Loucy (cell line): Measurements from ENCODE around the gene CDCA8.

Experiments used
- H2AFZ ChIP-seq: fragments of 200-600 bp; sonication (generic); 2 replicates; pipeline ENCODE4 v1.6.0; 2016; ENCODE audit warnings: antibody characterized with exemption, mild to moderate bottlenecking, low read length, moderate library complexity
- H3F3A ChIP-seq: fragments of 200-600 bp; 2 replicates; pipeline ENCODE4 v1.6.0; 2016; ENCODE audit warnings: antibody characterized with exemption, low read depth, mild to moderate bottlenecking
- H3K27me3 ChIP-seq: fragments of 200-600 bp; sonication (generic); 2 replicates; pipeline ENCODE4 v1.6.1; 2014; ENCODE audit warnings: low read length, mild to moderate bottlenecking; ENCODE audit not compliant: insufficient read depth, poor library complexity, severe bottlenecking
- H3K36me3 ChIP-seq: fragments of 200-600 bp; sonication (generic); 2 replicates; pipeline ENCODE4 v1.6.1; 2016; ENCODE audit warnings: low read length; ENCODE audit not compliant: insufficient read depth
- H3K4me1 ChIP-seq: fragments of 200-600 bp; sonication (generic); 2 replicates; pipeline ENCODE4 v1.5.1; 2014; ENCODE audit warnings: low read length, mild to moderate bottlenecking; ENCODE audit not compliant: insufficient read depth, poor library complexity, severe bottlenecking
- H3K4me2 ChIP-seq: fragments of 200-600 bp; sonication (generic); 2 replicates; pipeline ENCODE4 v1.6.0; 2014; ENCODE audit warnings: antibody characterized with exemption, low read length, low read depth, mild to moderate bottlenecking; ENCODE audit not compliant: poor library complexity, severe bottlenecking
- H3K4me3 ChIP-seq: fragments of 200-600 bp; sonication (generic); 2 replicates; pipeline ENCODE4 v1.5.1; 2014; ENCODE audit warnings: low read length, mild to moderate bottlenecking, mixed read lengths; ENCODE audit not compliant: poor library complexity, severe bottlenecking
- H3K79me2 ChIP-seq: fragments of 200-600 bp; sonication (generic); 2 replicates; pipeline ENCODE4 v1.6.1; 2014; ENCODE audit warnings: low read length; ENCODE audit not compliant: insufficient read depth
- H3K9ac ChIP-seq: fragments of 200-600 bp; sonication (generic); 2 replicates; pipeline ENCODE4 v1.6.0; 2014; ENCODE audit warnings: mild to moderate bottlenecking, low read depth, low read length, moderate library complexity; ENCODE audit not compliant: poor library complexity, severe bottlenecking
- H3K9me2 ChIP-seq: fragments of 200-600 bp; sonication (generic); replicated peaks from 2 replicates; pipeline ENCODE4 v1.6.1; 2016; ENCODE audit warnings: low read depth, low read length, mixed read lengths
- H3K9me3 ChIP-seq: fragments of 200-600 bp; sonication (generic); 2 replicates; pipeline ENCODE4 v1.6.1; 2014; ENCODE audit warnings: mild to moderate bottlenecking, antibody characterized with exemption, low read length, low read depth; ENCODE audit not compliant: insufficient read depth
- H4K20me1 ChIP-seq: fragments of 200-600 bp; sonication (generic); 2 replicates; pipeline ENCODE4 v1.6.0; 2014; ENCODE audit warnings: antibody characterized with exemption, low read length, mild to moderate bottlenecking; ENCODE audit not compliant: insufficient read depth, poor library complexity, severe bottlenecking
- EZH2phosphoT487 ChIP-seq: fragments of 200-600 bp; IDR thresholded peaks from 2 replicates; pipeline ENCODE4 v1.6.1; 2018; ENCODE audit warnings: antibody characterized with exemption, mild to moderate bottlenecking, moderate library complexity, borderline replicate concordance
- TF ChIP-seq, protein P1 (sequence below): fragments of 200-600 bp; sonication (generic); conservative IDR thresholded peaks from 2 replicates; pipeline ENCODE4 v1.5.1; 2014; ENCODE audit warnings: mild to moderate bottlenecking, antibody characterized with exemption, low read length

The CDCA8 gene

DNA sequence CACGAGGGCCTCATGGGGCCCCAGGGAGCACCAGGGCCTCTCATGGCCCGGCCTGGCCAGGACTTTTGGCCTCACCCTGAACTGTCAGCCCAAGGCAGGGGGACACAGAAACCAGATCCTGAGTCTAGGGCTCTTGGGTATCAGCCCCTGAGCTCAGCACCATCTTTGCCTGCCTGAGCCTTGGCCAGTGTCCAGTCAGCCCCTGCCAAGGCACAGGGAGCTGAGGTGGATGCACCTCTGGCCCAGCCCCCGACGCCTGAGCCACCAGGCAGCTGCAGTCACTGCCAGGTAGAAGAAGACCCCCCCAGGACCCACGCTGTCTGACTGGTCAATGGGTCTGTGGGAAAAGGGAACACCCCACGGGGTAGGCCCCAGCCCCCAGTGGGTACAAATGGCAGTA, 25.3 kb downstream of the CDCA8 start:
- H3K4me2 ChIP-seq: no peak overlapping the region
- no peaks in the 10 kb centered on the region for H3K27me3 ChIP-seq
- H3K9ac ChIP-seq: no peak overlapping the region
- no peak for TF ChIP-seq EZH2phosphoT487
- TF ChIP-seq, protein P1, sequence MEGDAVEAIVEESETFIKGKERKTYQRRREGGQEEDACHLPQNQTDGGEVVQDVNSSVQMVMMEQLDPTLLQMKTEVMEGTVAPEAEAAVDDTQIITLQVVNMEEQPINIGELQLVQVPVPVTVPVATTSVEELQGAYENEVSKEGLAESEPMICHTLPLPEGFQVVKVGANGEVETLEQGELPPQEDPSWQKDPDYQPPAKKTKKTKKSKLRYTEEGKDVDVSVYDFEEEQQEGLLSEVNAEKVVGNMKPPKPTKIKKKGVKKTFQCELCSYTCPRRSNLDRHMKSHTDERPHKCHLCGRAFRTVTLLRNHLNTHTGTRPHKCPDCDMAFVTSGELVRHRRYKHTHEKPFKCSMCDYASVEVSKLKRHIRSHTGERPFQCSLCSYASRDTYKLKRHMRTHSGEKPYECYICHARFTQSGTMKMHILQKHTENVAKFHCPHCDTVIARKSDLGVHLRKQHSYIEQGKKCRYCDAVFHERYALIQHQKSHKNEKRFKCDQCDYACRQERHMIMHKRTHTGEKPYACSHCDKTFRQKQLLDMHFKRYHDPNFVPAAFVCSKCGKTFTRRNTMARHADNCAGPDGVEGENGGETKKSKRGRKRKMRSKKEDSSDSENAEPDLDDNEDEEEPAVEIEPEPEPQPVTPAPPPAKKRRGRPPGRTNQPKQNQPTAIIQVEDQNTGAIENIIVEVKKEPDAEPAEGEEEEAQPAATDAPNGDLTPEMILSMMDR: no peak
- H3K79me2 ChIP-seq: no peaks in the 10 kb centered on the region
- no peaks in the 10 kb centered on the region for H3K9me3 ChIP-seq
- no peak overlapping the region for H3K4me3 ChIP-seq
- H4K20me1 ChIP-seq: no peaks in the 10 kb centered on the region
- no peaks in the 10 kb centered on the region for H3K4me1 ChIP-seq
- no peak overlapping the region for H2AFZ ChIP-seq
- no peaks in the 10 kb centered on the region for H3F3A ChIP-seq
- H3K36me3 ChIP-seq: no peaks in the 10 kb centered on the region
- no peaks in the 10 kb centered on the region for H3K9me2 ChIP-seq

DNA sequence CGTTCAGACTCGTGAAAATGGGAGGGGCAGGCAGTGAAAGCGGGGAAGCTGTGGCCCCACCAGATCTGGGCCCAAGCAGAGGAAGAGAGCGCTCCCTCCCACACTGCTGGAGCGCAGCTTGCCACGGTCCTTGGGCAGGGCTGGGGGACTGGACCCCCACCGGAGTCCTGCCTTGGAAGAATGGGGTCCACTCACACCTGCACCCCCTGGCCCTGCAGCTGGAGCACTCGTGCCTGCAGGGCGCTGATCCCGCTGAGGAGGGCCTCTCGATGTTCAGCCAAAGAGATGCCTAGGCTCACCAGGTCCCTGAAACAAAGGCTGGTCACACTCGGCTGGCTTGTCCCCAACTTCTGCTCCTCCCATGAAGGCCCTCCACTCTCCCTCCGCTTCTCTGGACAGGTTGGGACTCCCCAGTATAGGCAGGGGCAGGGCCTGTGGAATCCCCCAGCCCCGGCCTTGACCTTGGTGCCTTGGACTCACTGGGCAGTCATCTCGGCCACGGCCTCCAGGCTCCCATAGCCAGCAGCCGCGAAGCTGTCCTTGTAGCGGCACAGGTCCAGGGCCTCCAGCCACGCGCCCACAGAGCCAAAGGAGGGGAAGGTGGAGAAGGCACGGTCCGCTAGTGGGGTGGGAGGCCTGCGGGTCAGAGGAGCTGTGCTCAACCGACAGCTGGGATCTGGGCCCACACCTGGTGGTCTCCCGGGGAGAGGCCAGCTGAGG, 26.0 kb downstream of the CDCA8 start:
- TF ChIP-seq EZH2phosphoT487: no peak
- TF ChIP-seq, protein P1: no peak
- H3K4me1 ChIP-seq: no peaks in the 10 kb centered on the region
- H3K9me2 ChIP-seq: no peaks in the 10 kb centered on the region
- H3K4me2 ChIP-seq: no peak overlapping the region
- no peaks in the 10 kb centered on the region for H4K20me1 ChIP-seq
- H3K9ac ChIP-seq: no peak overlapping the region
- no peaks in the 10 kb centered on the region for H3K27me3 ChIP-seq
- no peaks in the 10 kb centered on the region for H3K36me3 ChIP-seq
- no peaks in the 10 kb centered on the region for H3K9me3 ChIP-seq
- no peak overlapping the region for H2AFZ ChIP-seq
- H3K4me3 ChIP-seq: no peak overlapping the region
- no peaks in the 10 kb centered on the region for H3F3A ChIP-seq
- H3K79me2 ChIP-seq: no peaks in the 10 kb centered on the region

DNA sequence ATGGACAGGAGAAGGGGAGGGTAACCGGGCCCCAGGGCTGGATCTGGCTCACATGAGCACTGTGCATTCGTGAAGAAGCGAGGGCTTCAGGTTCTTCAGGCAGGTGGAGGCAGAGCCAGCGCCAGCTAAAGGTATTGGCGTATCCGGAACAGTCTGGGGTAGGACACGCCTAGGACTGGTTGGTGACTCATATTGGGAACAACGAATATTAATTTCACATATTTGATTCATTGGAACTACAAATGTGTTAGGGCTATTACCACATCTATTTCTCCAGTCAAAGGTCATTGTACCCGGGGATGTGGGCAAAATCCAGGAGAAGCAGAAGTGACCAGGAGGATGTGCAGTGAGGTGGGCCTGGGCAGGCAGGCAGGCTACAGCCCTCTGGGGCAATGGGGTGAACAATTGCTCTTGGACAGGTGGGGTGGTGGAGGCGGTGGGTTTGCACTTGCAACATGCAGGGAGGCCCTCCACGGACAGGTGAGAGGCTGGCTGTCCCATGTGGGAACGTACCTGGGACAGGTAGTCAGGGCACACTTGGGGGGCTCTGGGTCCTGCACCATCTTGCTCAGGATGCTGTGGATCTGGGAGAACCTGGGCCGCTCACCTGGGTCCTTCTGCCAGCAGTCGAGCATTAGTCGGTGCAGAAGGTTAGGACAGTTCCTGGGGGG, 26.7 kb downstream of the CDCA8 start:
- no peak overlapping the region for H3K4me2 ChIP-seq

More for the DNA sequence above, 26.7 kb downstream of the CDCA8 start:
- Histone ChIP-seq H3K9me2 (no peaks in the 10 kb centered on the region), H3K36me3 (no peaks in the 10 kb centered on the region), H3K4me3 (no peak overlapping the region), H3K9ac (no peak overlapping the region), H3K9me3 (no peaks in the 10 kb centered on the region), H3K27me3 (no peaks in the 10 kb centered on the region), H4K20me1 (no peaks in the 10 kb centered on the region), H3K4me1 (no peaks in the 10 kb centered on the region), H3F3A (no peaks in the 10 kb centered on the region), H3K79me2 (no peaks in the 10 kb centered on the region), H2AFZ (no peak overlapping the region)
- no peak for TF ChIP-seq EZH2phosphoT487
- TF ChIP-seq, protein P1: no peak
